Fibroblast of skin of left quadriceps (primary cell): ENCODE data around the gene RNU6-1.

Experiments used
- DNase-seq, 2 experiments: peaks; one replicate each; pipeline ENCODE4 v3.0.0-alpha.2; 2013; ENCODE audit warnings: low read depth in 2 of 2

RNU6-1 gene

GRCh38 chr15:67857220-67857619, 17.4 kb upstream of the RNU6-1 start:
- DNase-seq = no peak

- no peak for DNase-seq
These were observed 16.0 kb upstream of the RNU6-1 start for GRCh38 chr15:67855842-67856241.

DNA sequence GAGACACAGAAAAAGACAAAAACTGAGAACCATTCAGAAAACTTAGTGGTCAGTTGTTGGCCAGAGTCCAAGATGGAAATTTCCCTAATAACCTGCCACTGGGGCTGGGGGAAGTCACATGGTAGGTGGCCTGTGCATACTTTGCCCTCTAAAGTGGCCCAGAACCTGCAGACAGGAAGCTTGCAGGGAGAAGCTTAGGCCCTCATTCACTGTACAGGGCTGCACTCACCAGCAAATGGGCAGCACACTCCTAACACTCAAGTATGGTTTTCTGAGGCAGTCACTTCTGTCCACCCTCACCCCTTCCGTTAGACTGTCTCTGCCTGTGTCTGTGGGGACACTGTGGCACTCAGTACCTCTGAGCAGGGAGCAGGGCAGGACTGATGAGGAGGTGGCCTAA, 14.5 kb upstream of the RNU6-1 start:
- DNase-seq = no peak

- no peak for DNase-seq
These were observed 13.6 kb upstream of the RNU6-1 start for GRCh38 chr15:67853454-67853853.

DNA sequence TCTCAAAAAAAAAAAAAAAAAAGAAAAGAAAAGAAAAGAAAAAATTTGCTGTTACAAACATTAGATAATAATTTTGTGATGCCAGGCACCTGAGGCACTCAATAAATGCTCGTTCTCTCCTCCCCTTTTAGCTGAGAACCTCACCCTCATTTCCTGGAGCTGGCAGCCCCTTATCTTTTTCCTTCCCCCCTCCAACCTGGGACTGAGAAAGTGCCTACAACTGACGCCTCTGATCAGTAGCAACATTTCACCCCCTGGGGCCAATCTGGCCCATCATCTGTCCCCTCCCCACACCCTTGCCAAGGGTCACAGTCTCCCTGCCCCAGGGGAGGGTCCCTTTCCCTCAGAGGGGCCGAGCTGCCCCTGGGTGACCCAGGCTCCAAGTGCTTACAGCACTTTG, 12.6 kb upstream of the RNU6-1 start:
- DNase-seq = no peak

- DNase-seq = no peak
These were observed 11.2 kb upstream of the RNU6-1 start for GRCh38 chr15:67850994-67851571.

DNA sequence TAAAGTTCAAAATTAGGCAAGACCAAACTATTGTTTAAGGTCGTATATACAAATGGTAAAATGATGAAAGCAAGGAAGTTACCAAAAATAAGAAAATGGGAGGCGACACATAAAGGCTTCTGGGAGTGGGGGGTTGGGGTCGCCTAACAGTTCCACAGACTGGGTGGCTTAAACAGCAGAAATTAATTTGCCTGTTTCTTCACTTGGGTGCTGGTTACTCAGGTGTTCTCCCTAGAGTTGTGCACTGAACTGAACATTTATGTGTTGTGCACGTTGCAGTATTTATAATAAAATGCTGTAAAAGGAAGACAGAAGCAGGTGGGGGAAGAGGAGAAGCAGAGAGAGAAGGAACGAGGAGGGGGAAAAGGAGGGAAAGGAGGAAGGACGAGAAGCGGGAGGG, 10.5 kb upstream of the RNU6-1 start:
- no peak for DNase-seq

- DNase-seq = no peak
These were observed 9.7 kb upstream of the RNU6-1 start for GRCh38 chr15:67849538-67849937.

GRCh38 chr15:67845974-67846373, 6.1 kb upstream of the RNU6-1 start:
- no peak for DNase-seq

- no peak for DNase-seq
These were observed 3.9 kb upstream of the RNU6-1 start for GRCh38 chr15:67843571-67844387.

DNA sequence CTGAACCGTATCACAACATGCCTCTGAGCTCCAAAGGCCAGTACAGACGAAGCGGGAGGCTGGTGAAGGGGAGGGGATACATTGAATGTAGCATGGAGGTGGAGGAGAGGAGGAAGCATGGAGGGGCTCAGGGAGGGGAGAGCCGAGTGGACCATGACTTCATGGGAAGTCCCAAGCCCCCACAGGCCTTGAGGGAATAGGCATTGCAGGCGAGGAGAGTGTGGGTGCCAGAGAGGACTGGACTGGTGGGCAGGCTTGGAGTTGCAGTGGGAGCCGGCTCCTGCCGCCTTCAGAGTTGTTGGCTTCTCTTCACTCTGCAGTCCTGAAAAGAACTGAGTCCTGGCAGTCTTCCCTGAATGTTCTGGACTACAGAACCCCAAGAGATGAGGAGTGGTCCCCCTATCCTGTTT, 3.3 kb upstream of the RNU6-1 start:
- no peak for DNase-seq

GRCh38 chr15:67841513-67841762, 1.6 kb upstream of the RNU6-1 start:
- no peak for DNase-seq

DNA sequence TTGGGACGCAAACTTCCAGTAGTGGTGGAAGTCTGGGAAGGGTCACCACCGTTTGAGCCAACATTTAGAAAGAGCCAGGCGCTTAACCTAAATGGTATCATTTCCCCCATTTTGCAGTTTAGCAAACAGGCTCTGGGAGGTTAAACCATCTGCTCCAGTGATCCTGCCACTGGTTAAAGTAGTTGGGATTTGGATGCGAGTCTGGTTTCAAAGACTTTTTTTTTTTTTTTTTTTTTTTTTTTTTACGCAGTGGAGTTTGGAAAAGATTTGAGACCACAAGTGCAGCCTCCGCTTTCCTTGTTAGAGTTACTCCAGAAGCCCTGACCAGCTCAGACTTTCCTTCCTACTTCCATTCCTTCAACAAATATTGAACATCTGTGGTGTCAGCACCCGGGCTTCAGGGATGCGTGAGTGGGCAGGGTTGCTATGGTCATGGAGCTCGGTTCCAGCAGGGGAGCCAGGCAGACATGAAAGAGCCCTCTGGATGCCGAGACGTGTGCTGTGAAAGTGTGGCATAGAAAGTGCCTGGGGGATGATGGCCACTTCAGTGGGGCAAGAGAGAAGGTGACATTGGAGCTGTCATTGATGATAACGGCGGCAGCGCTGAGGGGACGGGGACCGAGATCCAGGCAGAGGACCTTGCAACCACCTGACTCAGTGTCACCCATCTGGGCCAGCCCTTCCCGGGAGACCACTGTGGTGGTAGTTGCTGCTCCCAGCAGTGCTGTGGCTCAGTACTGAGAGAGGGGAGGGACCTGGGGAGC, 1.1 kb upstream of the RNU6-1 start:
- no peak for DNase-seq

DNA sequence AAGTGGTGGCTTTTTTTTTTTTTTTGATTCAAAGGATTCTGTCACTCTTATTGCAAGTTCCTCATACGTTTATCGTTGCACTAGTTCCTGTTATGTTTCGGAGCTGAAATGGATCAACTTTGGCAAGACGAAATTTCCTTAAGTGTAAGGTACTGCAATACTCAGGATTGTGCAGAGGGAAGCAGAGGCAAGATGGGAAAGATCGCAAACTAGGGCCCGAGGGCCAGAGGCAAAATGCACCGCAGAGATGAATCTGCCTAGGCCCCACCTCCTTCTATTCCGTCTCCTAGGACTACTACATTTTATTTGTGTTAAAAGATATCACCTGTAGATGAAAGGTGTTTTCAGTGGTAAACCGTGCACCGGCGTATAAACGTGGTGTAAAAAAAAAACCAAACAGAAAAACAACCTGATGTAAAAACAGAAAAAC, 331 bp downstream of the RNU6-1 start:
- DNase-seq = no peak

GRCh38 chr15:67838789-67839332, 984 bp downstream of the RNU6-1 start:
- DNase-seq = no peak

DNA sequence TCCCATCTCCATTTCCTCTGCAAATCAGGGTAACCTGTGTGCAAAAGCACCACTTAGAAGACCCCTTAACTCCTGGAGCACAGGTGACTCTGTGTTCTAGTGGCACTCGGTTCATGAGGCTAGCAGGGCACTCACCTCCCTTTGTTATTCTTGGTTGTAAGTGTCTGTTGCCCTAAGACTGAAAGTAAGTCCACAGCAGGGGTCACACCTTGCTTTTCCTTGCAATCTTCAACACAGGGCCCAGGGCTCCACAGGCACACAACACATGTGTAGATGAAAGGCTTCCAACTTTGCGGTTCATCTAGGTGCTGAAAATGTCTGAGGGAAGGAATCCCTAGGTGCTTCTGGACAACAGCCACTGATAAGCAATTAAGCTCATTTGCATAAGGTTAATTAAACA, 2.9 kb downstream of the RNU6-1 start:
- DNase-seq = no peak

DNA sequence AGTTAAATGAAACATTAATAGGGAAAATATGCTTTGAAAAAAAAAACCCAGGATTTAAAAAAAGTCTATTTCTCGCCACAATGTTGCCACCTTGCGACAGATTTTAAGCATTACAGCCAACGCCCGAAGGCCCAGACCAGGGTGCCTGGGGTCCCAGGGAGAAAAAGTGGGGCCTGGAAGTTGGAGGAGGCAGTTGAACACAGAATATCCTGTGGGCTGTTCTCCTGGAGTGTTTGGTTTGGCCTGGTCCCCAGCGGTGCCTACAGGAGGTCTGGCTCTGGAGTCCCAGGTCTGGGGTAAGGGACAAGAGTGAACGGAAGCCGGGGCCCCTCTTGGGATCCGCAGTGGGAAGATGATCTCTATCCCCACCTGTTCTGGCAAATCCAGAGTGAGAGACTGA, 3.4 kb downstream of the RNU6-1 start:
- no peak for DNase-seq

DNA sequence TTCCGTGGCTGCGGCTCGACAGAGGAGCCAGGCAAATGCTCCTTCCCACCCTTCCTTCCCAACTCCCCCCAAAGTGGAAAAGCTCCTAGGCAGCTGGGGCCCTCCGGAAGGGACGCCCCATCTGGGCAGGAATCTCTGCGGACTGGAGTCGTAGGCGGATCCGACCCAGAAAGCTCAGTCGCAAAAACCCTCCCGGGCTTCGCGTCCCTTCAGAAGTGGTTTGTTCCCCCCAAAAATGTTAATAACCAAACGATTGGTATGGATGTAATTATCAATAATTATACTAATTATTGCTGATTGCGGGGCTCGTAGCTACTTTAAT, 3.8 kb downstream of the RNU6-1 start:
- DNase-seq = no peak

- DNase-seq = no peak
These were observed 4.3 kb downstream of the RNU6-1 start for GRCh38 chr15:67835297-67836133.

DNA sequence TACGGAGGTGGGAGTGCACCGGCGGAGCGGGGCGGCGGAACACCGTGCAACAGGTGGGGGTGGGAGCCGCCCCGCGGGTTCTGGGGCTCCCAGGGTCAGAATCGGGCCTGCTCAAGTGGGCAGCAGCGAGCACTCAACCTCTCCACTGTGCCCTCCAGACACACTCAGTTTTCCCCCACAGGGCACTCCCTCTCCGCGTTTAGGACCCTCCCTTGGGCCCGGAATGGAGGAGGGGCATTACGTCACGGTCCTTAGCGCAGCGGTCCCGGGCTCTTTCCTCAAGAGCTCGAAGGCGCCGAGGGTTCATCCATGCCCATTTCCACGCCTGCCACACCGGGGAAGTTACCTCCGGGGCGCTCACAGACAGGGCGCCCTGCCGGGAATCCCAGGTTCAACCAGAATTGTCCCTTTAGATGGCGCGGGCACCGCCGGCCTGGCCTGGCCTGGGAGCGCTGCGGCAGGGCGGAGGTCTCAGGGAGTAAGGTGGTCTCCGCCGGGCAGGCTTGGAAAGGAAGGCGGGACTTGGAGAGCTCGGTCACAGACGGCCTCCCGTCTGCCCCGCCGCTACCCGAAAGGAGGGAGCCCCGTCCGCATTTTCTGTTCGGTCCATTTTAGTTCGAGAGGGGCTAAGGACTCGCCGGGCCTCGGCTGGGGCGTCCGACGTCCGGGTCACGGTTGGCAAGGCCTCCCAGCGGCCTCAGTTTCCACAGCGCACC, 5.1 kb downstream of the RNU6-1 start:
- no peak for DNase-seq

GRCh38 chr15:67833710-67834511, 5.9 kb downstream of the RNU6-1 start:
- DNase-seq = no peak
